Left lobe of liver (tissue), 2 donors: ENCODE results near the gene EYS. TPM values are rescaled to one million over a fixed set of nuclear protein-coding genes. Genes with fewer than 3 reads are reported as not detected.
"Not testable (repeated sequence)": the region's sequence is repeated elsewhere in the genome, so short reads cannot be mapped to it uniquely, and the experiment has no call there.

Experiments
- ATAC-seq: fragments of 200-7000 bp; cut with Tn5 transposase; one replicate; pipeline ENCODE4 v1.9.1; 2020; ENCODE audit warnings: mild to moderate bottlenecking, moderate library complexity
- DNase-seq: peaks from one replicate; pipeline ENCODE4 v3.0.0-alpha.2; 2020; ENCODE audit warnings: low spot score
- total RNA-seq: library from RNA; stranded (reverse); gene quantifications from one replicate; pipeline ENCODE4 v1.2.1, GENCODE V29; 2021
- donor health status: DM: no; HTN: no; CAD: no; lungs with moderate emphysema.
- donor health status: DM: no; HTN: yes; CAD: no.

The EYS gene
- total RNA-seq, 1 donor from 2014 or later = 1.3 TPM

DNA sequence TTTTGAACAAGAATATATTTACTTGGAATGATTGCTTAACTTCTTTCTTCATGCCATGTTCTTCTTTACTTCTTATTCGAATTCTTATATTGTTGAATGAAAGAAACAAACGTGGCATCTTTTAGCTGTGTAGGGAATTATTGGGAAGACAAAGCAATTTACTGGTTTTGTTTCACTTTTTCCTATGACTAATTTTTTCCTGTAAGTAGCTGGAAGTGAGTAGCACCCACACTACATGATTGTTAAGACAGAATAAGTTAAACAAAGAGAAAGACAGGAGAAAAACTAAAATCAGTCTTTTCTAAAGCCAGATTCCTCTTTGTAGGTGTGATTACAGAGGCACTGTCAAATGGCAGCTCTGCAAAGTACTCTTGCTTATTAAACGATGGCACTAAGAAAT, 593.4 kb downstream of the EYS start:
- no peak for DNase-seq
- ATAC-seq = no peak

- ATAC-seq (no peak), DNase-seq (no peak)
These were observed 594.6 kb downstream of the EYS start for GRCh38 chr6:65112435-65112834.

GRCh38 chr6:65110031-65110430, 597.0 kb downstream of the EYS start:
- ATAC-seq = no peak
- DNase-seq = no peak

GRCh38 chr6:65098349-65098748, 608.7 kb downstream of the EYS start:
- ATAC-seq = no peak
- DNase-seq = no peak

GRCh38 chr6:65091561-65091960, 615.5 kb downstream of the EYS start:
- ATAC-seq (no peak), DNase-seq (no peak)

DNA sequence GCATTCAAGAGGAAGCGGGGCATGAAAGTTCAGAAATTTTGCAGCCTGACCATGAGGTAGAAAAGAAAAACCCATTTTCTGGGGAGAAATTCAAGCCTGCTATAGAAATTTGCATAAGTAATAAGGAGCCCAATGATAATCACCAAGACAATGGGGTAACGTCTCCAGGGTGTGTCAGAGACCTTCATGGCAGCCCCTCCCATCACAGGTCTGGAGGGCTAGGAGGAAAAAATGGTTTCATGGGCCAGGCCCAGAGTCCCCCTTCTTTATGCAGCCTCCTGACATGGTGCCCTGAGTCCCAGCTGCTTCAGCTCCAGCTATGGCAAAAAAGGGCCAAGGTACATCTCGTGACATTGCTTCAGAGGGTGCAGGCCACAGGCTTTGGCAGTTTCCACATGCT, 618.5 kb downstream of the EYS start:
- DNase-seq = no peak
- ATAC-seq = no peak

GRCh38 chr6:65081756-65082155, 625.3 kb downstream of the EYS start:
- DNase-seq (no peak), ATAC-seq (no peak)

DNA sequence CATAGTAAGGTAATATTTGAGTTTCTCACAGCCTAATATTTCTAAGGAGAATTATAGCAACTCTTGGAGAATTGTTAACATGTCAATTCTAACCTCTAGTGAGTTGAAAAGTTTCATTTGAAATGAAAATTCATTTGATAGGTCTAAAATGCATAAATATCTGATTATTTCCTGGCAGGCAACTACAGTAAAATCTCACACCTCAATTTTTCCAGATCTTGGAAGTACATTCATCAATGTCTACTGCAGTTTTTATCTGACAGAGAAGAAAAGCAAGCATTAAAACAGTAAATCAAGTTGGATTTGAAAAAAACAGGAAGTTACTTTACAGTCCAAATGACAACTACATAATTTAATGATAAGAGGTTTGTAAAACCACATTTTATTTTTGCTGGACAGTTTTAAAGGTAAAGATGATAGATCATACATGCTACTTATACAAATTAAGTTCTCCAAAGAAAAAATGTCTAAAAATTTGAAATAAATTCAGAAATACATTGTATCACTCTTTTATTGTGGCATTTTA, 631.3 kb downstream of the EYS start:
- DNase-seq (no peak), ATAC-seq (no peak)

DNA sequence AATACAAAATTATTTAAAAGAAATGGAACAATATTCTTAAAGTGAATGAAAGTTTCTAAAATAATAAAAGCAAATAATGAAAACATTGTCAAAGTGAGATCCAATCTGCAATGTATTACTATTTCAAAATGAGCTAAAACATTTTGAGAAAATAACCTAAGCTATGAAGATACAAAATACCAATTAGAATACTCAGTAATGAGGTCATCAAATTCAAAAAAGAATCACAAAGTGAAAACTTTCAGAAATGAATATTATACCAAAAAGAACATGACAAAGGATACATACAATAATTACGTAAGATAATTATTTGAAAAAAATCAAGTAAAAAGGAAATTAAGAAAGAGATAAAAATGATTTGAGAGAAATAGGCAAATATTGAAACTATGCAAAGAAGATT, 634.5 kb downstream of the EYS start:
- DNase-seq = no peak
- ATAC-seq = no peak

- ATAC-seq = no peak
- DNase-seq = no peak
These were observed 635.5 kb downstream of the EYS start for GRCh38 chr6:65071480-65071879.

DNA sequence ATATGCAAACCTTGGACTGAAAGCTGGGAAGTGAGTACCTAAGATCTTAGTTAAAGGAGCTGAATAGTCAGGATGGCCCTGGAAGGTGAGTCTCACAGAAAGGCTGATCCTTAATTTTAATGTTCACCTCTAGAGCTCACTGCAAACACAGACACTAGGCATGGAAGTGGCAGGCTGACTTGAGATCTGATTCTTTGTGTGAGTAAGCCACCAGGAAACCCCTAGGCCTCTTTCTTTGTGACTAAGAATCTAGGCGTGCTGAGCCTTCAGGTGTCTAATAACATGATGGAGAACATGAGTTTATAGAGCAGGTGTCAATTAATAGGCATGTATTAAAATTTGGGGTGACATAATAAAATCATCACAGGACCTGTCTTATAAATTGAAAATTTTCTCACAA, 642.2 kb downstream of the EYS start:
- DNase-seq (no peak), ATAC-seq (no peak)

- DNase-seq (no peak), ATAC-seq (no peak)
These were observed 647.5 kb downstream of the EYS start for GRCh38 chr6:65059568-65059967.

DNA sequence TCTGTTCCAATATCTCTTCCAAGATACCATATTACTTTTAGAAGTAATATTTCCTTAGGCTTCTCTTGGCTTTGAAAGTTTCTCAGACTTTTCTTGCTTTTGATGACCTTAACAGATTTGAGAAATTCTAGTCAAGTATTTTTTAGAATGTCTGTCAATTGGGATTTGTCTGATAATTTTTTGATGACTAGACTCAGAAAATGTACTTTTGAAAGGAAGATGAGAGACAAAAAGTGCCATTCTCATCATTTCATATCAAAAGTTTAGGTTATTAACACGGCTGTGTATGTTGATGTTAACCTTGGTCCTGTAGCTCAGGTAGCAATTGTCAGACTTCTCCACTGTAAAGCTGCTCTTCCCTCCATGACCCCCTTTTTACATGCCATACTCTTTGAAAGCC, 651.5 kb downstream of the EYS start:
- no peak for ATAC-seq
- DNase-seq = no peak

- ATAC-seq = no peak
- DNase-seq = no peak
These were observed 654.4 kb downstream of the EYS start for GRCh38 chr6:65052626-65053025.

DNA sequence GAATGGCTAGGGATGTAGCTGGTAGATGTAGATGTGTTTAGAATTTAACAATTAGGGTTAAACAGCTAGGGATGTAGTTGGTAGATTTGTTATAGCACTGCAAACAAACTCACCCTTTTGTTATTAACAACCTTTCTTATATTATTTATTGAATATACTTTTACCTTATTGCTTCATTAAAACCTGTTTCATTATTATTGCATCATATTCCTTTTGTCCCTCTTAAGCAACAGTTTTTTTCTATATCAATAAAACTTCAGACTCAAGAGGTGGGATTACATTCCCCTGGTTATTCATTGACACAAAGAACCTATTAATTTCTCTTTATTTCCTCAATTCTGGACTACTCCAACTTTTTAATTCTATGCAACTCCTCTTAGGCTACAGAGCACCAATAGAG, 661.2 kb downstream of the EYS start:
- ATAC-seq = no peak
- DNase-seq = no peak

- no peak for ATAC-seq
- no peak for DNase-seq
These were observed 693.0 kb downstream of the EYS start for GRCh38 chr6:65014006-65014405.

DNA sequence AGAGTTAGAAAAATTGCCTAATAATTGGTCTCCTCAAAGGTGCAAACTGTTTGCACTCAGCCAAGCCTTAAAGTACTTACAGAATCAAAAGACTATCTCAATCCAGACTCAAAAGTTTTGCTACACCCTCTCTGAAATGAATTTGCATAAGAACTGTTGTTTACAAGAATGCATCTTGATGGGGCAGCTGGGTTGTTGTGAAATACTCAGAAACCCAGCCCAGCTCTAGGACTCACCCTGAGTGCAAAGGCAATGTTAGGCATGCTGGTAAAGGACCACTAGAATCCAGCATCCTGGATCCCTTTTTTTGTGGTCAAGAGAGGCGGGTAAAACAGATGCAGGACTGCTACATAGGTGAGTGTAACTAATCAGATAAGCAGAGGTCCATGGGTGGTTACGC, 700.2 kb downstream of the EYS start:
- DNase-seq = no peak

GRCh38 chr6:65004283-65004682, 702.7 kb downstream of the EYS start:
- DNase-seq (no peak), ATAC-seq (no peak)

More for the DNA sequence above, 700.2 kb downstream of the EYS start:
- ATAC-seq = no peak

DNA sequence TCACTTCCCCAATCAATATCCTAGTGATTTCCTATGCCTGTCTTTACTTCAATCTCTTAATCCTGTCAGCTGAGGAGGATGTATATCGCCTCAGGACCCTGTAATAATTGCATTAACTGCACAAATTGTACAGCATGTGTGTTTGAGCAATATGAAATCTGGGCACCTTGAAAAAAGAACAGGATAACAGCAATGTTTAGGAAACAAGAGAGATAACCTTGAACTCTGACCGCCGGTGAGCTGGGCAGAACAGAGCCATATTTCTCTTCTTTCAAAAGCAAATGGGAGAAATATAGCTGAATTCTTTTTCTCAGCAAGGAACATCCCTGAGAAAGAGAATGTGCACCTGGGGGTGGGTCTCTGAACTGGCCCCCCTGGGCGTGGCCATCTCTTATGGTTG, 704.1 kb downstream of the EYS start:
- not testable (repeated sequence) for DNase-seq, ATAC-seq

DNA sequence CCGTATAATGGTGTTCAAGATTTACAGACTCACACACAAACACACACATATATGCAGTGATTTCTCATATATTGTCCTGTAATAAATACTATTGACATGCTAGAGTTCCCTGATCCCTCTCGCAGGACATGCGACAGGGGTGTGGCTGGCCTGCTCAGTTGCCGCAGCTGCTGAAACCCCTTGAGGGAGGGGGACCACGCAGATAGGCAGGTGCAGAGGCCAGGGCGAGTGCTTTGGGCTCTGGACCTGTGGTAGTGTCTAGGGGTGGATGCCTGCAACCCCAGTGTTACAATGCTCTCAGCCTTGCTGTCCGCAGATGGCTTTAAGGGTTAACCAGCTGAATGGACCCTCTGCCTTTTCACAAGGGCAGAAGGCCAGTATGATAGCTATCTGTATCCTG, 706.2 kb downstream of the EYS start:
- DNase-seq = no peak
- no peak for ATAC-seq

DNA sequence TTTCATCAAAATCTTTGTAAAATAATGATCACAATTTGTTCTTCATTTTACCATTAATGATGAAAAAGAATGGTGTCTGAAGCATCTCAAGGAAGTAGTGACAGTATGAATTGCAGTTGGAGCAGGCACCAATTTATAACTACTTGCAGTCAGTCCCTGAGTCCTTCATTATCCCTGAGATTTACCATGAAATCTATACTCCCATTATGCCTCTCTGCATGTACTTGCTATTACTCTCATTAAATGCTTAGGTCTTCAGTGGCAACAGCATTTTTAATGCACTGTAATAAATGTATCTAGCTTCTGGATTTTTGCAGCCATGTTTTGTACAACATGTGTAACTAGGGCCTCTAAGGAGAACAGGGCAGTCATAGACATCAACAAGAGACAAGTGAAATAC, 708.8 kb downstream of the EYS start:
- ATAC-seq (no peak), DNase-seq (no peak)

DNA sequence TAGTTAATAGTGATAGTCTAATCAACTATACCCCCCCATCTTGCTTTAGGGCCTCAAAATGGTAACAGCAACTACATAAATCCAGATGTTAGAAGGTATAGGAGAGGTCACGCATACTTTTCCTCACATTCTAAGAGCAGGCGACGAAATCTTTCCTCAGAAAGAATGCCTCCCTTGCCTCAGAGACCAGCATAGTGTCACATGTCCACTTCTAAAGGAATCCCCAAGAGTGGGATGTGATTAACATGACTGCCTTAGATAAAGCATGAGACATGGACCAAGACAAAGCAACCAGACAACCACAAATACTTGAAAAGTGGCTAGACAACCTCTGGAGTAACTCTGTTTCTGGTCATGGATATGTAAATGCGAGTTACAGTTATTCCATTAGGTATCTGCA, 710.7 kb downstream of the EYS start:
- ATAC-seq = no peak
- DNase-seq = no peak

GRCh38 chr6:64990652-64991304, 716.2 kb downstream of the EYS start:
- no peak for ATAC-seq
- no peak for DNase-seq
